GM21381 (cell line): Measurements from ENCODE around the gene NOCT.
"Not testable (repeated sequence)": the region's sequence is repeated elsewhere in the genome, so short reads cannot be mapped to it uniquely, and the experiment has no call there.

Experiments used
- ATAC-seq: cut with Tn5 transposase; IDR thresholded peaks from one replicate; pipeline ENCODE4 v1.9.1; 2021; ENCODE audit warnings: mild to moderate bottlenecking, moderate library complexity; ENCODE audit not compliant: unreplicated experiment

NOCT gene, protein sequence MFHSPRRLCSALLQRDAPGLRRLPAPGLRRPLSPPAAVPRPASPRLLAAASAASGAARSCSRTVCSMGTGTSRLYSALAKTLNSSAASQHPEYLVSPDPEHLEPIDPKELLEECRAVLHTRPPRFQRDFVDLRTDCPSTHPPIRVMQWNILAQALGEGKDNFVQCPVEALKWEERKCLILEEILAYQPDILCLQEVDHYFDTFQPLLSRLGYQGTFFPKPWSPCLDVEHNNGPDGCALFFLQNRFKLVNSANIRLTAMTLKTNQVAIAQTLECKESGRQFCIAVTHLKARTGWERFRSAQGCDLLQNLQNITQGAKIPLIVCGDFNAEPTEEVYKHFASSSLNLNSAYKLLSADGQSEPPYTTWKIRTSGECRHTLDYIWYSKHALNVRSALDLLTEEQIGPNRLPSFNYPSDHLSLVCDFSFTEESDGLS

DNA sequence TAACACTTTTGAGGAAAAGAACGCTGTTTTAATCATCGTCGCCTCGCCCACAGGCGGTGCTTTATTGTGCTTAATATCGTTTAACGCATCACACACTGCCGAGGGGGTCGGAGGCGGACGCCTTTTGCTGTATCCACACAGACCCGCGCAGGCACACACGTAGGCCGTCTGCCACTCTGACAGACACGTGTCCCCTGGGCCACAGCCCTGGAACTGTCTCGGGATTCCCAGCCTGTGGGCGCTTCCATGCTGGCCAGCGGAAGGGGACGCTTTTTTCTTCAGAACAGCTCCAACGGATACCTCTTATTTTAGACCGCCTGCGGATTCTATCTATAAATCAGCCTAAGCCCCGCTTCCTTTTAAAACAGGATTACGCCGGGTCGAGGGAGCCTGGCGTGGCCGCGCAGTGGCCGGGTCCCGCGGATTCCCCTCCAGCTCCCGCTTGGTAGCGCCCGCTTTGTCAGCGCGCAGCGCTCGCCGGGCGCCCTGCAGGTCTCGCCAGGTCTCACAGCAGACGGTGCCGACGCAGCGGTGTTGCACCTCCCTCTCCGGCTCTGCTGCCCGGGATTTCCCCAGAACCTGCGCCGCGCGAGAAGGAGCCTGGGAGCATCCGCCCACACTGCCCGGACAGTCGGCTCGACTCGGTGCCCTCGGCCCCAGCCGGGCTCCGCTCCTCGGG, at the start of gene NOCT:
Gene NOCT, plus strand, starts transcription at position 513 of the 679 bp plus-strand sequence. CDS start 201 bp downstream, outside the sequence.
- ATAC-seq: peak; percentile 92

DNA sequence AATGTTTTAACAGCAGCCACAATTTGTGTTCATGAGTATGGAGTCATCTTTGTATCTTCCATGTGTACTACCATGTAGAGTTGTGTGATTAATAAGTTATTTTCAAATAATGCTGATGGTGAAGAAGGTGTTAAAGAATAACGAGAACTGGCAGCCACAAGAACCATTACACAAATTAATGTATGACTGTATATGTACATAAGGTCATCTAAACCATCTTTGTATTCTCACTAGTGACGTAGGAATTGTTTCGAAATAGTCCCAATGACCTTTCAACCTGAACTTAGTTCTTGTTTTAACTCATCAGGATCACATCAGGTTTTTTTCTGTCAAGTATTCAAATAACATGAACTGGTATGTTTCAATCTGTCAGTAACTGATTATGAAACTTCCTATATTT, 48.3 kb upstream of the NOCT start:
- ATAC-seq: peak; percentile 96

- ATAC-seq: no peak
Observed at GRCh38 chr4:138972956-138973801, 42.4 kb upstream of the NOCT start.

GRCh38 chr4:138975225-138975624, 40.4 kb upstream of the NOCT start:
- ATAC-seq: no peak

- no peak for ATAC-seq
Observed at GRCh38 chr4:138976526-138976925, 39.1 kb upstream of the NOCT start.

DNA sequence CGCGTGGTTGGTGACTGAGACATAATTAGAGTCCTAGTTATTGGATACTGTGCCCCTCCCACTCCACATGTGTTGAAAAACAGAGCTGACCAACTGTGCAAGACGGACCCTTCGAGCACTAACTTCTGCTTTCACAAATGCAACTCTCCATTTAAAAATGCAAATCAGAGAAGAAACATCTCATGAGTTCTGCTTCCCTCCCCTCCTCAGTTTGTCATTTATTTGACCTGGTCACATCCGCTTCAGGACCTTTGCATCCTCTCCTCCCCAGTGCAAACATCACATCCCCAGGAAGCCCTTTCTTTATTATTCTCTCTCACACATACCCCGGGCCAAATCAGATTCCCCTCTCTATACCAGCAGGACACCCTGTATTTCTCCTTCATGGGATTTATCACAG, 38.1 kb upstream of the NOCT start:
- ATAC-seq: peak; percentile 92

GRCh38 chr4:138978028-138978585, 37.5 kb upstream of the NOCT start:
- ATAC-seq: no peak

DNA sequence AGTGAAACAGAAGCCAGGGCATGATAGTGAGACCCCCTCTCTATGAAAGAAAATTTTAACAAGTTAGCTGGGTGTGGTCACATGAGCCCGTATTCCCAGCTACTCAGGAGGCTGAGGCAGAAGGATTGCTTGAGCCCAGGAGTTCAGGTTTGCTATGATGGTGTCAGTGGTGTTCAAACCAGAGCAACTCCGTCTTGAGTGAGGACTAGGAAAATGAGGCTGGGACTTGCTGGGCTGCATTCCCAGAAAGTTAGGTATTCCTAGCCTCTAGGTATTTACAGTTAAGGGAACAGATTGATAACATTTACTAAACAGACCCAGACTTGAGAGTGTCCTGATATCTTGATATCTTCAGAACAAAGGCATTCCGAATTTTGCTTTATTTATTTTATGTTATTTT, 37.0 kb upstream of the NOCT start:
- no peak for ATAC-seq

GRCh38 chr4:138979742-138980141, 35.8 kb upstream of the NOCT start:
- no peak for ATAC-seq

GRCh38 chr4:138981930-138982390, 33.6 kb upstream of the NOCT start:
- ATAC-seq: no peak

DNA sequence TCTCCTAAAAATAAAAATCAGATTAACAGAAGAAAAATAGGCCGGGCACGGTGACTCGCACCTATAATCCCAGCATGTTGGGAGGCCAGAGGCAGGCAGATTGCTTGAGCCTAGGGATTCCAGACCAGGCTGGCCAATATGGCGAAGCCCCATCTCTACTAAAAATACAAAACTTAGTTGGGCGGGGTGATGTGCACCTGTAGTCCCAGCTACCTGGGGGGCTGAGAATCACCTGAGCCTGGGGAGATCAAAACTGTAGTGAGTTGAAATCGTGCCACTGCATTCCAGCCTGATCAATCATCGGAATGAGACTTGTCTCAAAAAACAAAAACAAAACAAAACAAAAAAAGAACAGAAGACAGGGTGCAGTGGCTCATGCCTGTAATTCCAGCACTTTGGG, 32.8 kb upstream of the NOCT start:
- no peak for ATAC-seq

GRCh38 chr4:138983690-138984089, 31.9 kb upstream of the NOCT start:
- no peak for ATAC-seq

DNA sequence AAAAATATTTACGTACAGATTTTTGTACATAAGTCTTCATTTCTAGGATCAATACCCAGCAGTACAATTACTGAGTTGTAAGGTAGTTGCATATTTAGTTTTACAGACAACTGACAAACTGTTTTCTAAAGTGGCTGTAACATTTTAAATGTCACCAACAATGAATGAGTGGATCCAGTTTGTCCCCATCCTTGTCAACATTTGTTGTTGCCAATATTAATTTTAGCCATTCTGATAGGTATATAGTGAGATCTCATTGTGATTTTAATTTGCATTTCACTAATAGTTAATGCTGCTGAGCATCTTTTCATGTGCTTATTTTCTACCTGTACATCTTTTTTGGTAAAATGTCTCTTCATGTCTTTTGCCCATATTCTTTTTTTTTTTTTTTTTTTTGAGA, 30.9 kb upstream of the NOCT start:
- ATAC-seq: no peak

- no peak for ATAC-seq
Observed at GRCh38 chr4:138992676-138993075, 22.9 kb upstream of the NOCT start.

- ATAC-seq: no peak
Observed at GRCh38 chr4:138996090-138996489, 19.5 kb upstream of the NOCT start.

DNA sequence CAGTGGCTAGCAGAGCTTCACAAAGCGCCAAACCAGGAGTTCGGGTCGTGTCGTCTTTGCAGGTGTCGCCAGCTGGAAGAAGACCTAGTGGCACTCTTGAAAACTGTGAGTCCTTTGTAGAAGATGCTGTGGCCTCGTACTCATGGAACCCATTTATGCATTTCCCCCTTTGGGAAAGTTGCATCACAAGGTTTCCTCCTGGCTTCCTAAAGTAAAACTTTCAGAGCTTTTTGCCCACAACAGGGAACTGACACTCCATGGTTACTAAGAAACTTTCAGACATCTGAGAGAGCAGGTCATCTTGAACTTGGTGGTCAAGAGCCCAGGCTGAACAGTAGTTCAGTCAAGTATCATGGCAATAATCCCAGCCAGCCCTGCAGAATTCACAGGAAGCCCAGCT, 15.9 kb upstream of the NOCT start:
- no peak for ATAC-seq

- ATAC-seq: not testable (repeated sequence)
Observed at GRCh38 chr4:139000134-139000533, 15.4 kb upstream of the NOCT start.

GRCh38 chr4:139001430-139001829, 14.2 kb upstream of the NOCT start:
- not testable (repeated sequence) for ATAC-seq

DNA sequence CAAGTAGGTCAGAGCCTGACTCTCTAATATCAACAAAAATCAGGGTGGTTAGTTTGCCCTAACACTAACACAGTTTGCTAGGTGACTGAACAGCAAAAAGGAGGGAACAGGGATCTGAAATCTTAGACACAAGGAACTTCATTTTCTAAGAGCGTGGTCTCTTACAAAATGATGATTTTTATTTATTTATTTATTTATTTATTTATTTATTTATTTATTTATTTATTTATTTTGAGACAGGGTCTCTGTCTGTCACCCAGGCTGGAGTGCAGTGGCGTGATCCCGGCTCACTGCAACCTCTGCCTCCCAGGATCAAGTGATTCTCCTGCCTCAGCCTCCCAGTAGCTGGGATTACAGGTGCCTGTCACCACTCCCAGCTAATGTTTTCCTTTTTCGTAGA, 11.9 kb upstream of the NOCT start:
- ATAC-seq: not testable (repeated sequence)

GRCh38 chr4:139005774-139006173, 9.8 kb upstream of the NOCT start:
- no peak for ATAC-seq

GRCh38 chr4:139007640-139008039, 7.9 kb upstream of the NOCT start:
- ATAC-seq: no peak
